Activated gamma-delta T cell treated with Interleukin-2 at 50 U/mL for 16 hours (primary cell): ENCODE data around the gene RNU6-1.

ENCODE experiments used
- DNase-seq: peaks from one replicate; pipeline ENCODE4 v3.0.0-alpha.2; 2020

RNU6-1 gene

DNA sequence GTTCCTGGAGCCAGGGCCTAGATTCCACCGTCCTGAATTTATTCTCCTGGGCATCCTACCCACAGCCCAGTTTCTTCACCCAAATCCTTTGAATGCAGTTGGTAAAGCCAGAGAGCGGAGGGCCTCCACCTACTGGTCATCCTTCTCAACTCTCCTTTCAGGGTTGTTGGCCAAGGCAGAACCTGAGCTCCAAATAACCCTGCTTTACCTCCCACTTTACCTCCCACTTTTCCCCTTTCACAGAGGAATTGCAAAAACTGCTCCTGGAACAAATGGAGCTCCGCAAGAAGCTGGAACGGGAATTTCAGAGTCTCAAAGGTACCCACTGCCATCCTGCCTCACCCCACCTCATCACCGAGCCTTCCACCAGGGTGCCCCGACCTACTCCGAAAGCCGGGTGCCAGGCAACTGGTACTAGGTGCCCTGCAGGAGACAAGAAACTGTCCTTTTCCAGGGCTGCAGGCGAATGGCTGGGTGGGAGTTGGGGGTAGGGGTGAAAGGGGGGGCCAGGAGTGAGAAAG, 7.8 kb downstream of the RNU6-1 start:
- no peak for DNase-seq

DNA sequence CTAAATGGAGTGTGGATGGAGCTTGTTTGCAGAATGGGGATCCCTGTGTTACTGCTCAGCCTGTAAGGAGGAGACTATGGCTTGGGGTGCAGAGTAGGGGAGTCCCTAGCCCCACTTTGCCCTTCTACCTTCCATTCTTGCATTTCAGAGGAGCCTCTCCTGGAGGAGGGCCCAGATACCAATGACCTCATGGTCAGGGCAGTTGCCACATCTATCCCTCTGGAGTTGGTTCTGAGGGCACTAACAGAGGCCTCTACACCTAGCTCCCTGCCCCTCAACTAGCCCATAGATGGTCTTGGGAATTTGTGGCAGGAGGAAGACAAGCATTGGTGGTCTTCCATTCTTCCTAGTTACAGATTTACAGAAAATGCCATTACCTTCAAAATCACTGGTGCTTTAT, 8.5 kb downstream of the RNU6-1 start:
- DNase-seq: no peak

DNA sequence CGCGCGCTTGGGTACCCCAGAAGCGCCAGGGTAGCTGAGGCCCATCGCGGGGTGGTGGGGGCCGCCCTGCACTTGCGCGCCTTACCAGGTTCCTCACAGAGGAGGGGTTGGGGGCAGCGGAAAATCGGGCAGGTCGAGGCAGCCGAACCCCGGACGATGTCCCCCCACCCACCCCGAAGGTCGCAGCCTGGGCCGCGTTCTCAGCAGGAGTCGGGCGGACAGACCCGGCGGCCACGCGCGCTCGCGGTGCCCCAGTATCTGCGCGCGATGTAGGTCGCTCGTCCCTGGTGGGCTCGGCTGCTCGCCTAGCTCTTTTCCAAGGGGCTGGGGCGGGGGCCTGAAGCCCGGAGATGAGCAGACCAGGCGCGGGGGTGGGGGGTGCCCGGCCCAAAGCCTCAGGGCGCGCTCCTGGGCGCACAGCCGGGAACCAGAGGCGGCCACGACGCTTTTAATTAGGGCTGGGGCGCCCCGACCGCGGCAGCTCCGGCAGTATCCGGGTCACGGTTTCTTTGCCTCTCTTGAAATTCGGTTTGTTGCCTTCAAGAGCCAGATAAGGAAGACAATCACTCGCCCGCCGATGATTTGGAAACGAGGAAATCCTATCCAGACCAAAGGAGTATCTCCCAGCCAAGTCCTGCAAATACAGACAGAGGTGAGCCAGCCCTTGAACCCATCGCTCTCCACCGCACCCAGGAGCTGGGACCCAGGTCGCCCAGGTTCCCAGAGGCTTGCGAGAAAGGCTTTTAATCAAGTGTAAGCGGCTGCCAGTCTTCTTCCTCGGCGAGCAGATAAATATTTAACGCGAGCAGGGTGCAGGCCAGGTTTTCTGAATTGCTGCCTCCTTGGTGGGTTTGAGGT, 10.0 kb downstream of the RNU6-1 start:
- DNase-seq: no peak

DNA sequence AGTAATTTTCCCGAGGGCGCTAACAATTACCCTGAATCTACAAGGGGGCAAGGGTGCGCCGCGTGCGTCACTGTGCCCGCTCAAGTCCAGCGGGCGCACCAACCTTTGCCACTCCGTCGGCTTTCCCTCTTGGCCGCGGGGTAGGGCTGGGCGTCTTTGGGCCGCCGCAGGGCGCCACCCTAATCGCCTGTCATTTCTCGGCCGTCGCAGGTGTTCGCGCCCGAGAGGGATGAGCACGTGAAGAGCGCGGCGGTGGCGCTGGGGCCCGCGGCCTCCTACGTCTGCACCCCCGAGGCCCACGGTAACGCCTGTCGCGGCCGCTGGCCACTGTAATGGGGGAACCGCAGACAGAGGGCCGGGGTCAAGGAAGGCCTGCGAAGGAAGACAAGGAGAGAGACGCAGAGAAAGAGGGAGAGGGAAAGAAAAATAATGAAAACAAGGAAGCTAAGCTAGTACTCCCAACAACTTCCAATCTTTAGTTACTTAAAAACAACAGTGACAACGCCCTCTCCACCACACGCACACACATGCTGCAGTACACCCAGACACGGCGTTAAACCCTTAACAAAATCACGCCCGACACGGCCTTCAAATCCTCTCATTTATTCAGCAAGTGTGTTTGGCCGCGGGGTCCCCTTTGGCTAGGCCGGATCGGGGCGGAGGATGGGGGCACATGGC, 10.7 kb downstream of the RNU6-1 start:
- DNase-seq: no peak

DNA sequence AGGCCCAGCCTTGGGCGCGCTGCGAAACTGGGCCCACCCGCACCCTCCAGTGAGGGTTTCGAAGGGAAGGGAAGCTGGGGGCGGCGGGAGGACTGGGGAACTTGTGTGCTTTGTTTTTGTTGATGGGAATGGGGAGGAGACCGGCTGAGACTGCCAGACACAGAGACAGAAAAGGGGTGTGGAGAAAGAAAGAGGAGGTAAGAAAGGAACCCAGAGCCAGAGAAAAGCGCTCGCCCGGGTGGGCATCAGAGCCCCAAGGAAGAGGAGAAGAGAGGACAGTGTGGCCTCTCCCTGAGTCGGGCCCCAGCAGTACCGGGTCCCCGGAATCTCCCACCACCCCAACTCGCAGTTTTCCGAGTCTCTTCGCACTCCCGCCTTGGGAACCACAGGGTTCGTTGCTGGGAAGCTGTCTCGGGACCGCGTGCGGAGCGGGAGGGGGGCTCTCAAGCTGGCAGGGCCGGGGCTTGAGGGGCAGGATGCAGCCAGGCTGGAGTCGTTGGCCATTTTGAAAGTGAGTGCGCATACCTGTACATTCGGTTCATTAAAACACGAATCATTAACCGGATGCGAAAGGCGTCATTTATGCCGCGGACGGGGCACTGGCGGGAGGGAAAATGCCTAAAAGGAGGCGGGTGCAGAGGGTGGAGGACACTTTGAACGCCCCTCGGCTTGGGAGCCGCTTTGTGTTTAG, 11.4 kb downstream of the RNU6-1 start:
- no peak for DNase-seq

DNA sequence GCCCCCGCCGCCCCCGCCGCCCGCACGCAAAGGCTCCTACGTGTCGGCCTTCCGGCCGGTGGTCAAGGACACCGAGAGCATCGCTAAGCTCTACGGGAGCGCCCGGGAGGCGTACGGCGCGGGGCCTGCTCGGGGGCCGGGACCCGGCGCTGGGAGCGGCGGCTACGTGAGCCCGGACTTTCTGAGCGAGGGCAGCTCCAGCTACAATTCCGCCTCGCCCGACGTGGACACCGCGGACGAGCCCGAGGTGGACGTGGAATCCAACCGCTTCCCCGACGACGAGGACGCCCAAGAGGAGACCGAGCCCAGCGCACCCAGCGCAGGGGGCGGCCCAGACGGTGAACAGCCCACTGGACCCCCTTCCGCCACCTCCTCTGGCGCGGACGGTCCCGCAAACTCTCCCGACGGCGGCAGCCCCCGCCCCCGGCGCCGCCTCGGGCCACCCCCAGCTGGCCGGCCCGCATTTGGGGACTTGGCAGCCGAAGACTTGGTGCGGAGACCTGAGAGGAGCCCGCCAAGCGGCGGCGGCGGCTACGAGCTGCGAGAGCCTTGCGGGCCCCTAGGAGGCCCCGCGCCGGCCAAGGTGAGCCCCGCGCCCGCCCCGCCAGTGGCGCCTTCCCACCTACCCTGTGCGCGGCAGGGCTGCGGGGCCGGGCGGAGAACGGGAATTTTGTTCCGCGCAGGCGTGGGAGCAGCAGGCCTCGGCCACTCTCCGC, 12.1 kb downstream of the RNU6-1 start:
- no peak for DNase-seq

DNA sequence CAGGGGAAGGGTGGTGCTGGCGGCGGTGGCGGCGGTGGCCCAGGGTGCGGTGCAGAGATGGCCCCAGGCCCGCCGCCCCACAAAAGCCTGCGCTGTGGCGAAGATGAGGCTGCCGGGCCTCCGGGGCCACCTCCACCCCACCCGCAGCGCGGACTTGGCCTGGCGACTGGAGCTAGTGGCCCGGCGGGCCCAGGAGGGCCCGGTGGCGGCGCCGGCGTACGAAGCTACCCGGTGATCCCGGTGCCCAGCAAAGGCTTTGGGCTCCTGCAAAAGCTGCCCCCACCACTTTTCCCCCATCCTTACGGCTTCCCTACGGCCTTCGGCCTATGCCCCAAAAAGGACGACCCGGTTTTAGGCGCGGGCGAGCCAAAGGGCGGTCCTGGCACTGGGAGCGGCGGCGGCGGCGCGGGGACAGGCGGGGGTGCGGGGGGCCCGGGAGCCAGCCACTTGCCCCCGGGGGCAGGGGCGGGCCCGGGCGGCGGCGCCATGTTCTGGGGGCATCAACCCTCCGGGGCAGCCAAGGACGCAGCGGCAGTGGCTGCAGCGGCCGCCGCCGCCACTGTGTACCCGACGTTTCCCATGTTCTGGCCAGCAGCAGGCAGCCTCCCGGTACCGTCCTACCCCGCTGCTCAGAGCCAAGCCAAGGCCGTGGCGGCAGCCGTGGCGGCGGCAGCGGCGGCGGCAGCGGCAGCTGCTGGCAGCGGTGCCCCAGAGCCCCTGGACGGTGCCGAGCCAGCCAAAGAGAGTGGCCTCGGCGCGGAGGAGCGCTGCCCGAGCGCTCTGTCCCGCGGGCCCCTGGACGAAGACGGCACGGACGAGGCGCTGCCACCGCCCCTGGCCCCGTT, 12.9 kb downstream of the RNU6-1 start:
- no peak for DNase-seq

DNA sequence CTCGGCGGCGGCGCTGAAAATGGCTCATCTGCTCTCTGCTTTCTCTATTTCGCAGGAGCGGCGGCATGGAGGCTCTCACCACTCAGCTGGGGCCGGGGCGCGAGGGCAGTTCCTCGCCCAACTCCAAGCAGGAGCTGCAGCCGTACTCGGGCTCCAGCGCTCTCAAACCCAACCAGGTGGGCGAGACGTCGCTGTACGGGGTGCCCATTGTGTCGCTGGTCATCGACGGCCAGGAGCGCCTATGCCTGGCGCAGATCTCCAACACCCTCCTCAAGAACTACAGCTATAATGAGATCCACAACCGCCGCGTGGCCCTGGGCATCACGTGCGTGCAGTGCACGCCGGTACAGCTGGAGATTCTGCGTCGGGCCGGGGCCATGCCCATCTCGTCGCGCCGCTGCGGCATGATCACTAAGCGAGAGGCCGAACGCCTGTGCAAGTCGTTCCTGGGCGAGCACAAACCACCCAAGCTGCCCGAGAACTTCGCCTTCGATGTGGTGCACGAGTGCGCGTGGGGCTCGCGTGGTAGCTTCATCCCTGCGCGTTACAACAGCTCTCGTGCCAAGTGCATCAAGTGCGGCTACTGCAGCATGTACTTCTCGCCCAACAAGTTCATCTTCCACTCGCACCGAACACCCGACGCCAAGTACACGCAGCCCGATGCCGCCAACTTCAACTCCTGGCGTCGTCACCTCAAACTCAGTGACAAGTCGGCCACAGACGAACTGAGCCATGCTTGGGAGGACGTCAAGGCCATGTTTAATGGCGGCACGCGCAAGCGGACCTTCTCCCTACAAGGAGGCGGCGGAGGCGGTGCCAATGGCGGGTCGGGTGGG, 13.7 kb downstream of the RNU6-1 start:
- no peak for DNase-seq

DNA sequence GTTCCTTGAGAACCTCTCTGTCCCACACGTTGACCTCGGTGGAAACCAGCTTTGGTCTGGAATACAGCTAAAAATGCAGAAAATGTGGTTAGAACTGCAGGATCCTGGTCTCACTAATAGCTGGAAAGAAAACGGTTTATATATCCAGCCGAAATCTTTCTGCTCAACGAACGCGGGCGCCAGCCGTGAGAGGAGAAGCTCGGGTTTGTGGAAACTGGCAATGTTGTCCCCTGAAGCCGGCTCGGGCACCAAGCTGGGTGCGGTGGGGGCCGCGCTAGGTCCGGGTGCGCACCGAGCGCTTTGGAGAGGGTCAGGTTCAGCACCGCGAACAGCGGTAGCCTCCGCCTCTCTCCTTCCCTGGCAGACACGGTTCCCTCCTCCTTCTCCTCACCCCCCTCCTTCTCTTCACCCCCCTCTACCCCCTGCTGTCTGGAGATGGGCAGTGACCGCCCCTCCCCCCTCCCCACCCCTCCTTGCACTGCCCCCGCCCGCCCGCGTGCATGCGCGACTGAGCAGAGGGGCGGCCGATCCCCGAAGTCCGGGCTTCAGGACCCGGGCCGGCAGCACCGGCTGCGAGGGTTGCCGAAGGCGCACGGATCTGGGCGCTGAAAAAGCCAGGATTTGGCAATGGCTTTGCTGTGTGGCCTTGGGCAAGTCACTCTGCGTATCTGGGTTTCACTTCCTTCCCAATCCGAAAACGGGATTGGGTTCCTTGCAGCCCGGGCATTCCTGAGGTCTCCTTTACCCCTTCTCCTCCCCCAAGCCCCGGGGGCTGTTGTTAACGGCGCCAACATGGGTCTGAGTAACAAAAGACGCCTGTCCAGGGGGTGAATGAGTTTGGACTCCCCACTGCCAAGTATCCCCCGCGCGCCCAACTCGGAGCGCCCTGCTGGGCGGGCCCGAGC, 14.6 kb downstream of the RNU6-1 start, which contains the start of gene SKOR1:
TSS of gene SKOR1 (plus strand) at position 534 of the 905 bp plus-strand sequence. CDS start at position 628, 94 bp downstream.
- no peak for DNase-seq

DNA sequence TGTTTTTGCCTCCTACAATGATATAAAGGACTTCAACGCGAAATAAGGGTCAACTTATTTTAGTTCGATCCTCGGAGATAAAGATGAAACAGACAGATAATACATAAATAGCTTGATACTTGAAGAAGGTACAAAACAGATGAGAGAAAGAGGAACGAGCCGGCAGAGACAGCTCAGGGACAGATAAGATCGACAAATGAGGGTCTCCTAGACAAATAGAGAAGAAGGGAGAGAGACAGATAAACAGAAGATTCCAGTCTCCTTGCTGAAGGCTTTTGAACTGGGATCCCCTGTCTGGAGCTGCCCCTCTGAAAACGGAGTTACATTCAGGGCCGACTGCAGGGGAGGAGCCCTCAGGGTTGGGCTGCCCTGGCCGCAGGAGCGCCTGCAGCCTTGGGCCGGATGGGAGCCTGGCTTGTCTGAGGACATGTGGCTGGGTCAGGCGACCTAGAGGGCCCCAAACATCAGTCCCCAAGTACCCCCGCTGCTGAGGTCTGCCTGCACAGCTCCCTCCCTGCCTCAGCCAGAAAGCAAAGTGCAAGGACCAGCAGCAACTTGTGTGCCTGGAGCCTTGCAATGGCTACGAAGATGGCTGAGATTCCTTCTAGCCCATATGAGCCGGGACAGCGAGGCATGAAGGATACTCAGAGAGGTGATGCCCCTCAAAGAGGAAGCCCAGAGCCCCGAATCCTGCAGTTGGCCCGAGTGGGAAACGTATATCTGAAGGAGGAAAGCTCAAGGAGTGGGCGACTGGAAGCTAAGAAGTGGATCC, 15.5 kb downstream of the RNU6-1 start:
- no peak for DNase-seq

DNA sequence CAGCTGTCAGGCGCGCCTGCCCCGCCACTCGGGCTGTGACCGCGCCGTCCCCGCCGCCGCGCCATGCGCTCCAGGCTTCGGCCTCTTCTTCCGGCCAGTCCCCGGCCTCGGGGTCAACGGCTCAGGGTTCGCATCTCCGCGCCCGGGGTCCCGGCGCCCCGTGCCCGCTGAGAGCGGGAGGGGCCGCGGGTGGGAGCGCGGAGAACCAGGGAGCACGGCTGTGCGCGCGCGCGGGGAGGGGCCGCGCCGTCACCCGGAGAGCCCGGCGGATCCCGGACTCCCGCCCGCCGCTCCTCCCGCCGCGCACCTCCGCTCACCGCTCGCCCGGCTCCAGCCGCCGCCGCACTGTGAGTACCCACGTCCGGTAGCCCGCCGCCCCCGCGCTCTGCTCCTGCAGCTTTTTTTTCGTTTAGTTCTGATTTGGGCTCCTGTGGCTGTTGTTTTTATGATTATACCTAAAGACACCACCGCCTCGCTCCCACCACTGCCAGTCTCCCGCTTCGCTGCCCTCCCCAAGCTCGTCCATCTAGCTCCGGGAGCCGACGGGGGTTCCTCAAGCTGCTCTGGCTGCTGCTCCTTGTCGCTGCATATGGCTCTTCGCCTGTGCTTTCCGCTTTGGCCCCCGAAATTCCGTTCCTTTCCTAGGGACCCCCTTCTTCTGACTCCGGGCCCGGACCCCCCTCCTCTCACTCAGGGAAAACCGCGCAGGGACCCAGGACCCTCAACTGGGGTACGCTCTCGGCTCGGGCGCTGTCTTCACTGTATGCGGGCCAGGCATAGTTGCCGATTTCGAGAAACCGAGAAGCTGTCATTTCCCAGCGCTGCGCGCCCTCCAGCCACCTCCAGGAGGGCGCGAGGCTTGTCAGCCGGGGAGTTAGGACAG, 16.3 kb downstream of the RNU6-1 start:
- no peak for DNase-seq

DNA sequence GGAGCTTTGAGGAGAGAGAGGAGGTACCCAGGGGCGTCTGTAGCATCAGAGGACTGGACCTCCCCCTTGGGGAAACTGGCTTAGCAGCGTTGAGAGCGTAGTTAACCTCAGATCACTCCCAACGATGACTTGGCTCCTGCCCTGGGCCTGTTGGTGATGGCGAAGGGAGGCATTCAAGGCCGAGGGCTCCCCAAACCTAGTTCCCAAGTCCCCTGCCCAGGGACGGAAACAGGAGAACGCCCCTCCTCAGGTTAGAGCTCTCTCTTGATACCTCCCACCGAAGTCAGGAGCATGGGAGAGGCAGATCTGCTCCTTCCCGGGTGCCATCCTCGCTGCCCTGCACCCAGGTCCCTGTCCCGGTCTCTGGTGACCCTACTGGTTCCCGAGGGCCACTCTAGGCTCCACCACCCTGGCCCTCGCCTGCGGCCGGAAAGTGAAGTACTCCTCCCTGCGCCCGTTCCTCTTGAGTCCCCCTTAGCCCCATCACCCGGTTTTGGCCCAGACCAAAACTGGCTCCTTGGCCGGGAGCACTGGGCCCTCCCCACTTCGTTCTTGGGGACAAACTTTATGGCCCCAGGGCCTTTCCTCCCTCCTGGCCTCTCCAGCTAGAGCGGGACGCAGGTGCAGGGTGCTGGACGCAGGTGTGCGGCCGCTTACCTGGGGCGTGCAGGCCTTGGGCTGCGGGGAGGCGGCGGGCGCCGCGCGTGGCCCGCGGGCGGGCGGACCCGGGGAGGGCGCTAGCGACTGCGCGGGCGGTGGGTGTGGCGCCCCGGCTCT, 17.1 kb downstream of the RNU6-1 start:
- no peak for DNase-seq

DNA sequence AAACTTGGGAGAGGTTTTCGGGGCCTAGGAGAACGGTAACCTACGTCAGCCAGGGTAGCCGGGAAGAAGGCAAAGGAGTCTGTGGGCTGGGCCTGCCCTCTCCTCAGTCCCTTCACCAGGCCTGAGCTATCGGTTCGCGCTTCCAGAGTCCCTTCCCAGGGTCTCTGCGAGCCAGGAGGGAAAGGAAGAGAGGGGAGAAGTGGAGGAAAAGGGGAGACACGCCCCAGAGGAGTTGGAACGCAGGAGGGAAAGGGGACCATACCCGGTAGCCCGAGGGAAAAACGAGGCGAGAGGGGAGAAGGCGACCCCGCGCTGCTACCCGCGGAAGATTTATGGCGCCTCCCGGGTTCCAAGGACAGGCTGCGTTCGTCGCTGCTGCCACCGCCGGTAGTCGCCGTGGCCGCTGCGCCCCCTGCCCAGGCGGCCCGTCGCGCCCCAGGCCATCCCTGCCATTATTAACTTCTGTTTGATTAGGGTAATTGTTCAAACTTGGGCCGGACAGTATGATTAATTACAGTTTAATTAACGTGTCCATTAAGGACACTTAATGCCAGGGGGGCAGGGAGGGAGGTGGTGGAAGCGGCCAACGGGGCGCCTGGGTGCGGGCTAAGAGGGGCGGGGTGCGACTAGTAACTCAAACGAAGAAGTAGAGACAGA, 17.9 kb downstream of the RNU6-1 start:
- no peak for DNase-seq

DNA sequence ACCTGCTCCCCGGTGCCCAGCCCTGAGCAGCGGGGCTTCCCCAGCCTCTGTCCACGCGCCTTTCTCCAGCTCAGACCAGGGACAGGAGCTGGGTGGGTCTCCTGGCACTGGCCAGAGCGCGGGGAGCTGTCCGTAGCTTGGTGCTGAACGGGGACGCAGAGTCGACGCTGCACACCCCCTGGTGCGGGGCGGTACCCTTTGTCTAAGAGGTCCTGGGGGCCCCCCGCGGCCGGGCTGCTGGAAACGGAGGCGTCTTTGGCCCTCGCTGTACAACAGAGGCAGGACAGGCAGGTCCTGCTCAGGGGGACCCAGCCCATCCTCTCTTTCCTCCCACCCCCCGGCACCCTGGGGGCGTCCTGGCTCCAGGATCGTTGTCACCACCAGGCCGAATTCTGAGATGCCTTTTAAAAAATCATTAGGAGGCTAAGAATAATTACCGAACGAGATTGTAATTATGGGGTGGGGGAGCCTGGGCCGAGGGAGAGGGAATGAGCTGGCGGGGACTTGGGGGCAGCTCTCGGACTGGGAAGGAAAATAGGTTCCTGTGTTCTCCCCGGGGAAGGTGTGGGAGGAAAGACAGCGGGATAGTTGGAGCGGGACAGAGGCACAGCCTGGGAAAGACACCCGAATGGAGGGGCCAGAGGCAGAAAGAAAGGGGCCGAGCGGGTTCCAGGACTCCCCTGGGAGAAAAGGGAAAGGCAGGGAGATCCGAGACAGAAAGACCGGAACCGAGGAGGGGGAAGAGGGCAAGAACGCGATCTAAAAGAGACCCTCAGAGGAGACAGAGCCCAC, 18.7 kb downstream of the RNU6-1 start:
- DNase-seq: peak; percentile 28

DNA sequence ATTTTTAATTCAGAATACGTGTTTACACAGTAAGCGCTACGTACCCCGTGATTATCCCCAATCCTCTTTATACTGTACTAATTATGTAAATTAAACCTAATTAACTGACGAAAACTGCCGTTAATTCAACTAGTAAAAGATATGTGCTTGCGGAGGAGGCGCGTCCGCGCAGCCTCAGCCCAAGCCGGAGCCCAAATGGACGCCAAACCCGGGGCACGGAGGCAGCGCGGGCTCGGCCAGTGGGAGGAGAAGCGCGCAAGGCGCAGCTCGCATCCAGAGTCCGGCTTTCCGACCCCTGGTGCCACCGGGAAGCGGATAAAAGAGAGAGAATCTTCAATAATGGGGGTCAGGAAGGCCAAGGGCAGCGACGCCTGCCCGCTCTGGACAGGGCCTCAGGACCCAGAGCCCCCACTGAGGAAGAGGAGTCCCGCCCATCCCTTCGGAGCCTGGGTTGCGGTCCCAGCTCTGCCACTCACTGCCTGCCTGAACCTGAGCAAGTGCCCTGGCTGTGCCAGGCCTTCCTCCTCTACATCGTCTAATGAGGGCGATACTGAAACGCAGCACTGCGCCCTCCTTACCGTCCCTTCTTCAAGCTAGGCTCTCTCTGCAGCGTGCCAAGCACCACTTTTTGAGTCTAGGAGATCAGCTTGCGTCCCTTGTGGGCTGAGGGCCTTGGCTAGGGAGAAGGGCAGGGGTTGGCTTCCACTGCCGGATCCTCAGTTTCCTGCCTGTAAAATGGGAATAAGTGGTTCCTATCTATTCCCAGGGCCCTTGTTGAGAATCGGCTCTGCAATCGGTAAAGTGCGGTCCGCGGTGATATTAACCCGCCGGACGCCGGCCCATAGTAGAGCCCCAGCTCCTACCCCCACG, 19.5 kb downstream of the RNU6-1 start:
- no peak for DNase-seq
